NB4 (cell line): Measurements from ENCODE around the gene SHISA8.

ENCODE experiments used
- MYC ChIP-seq: IDR thresholded peaks from 2 replicates; pipeline ENCODE4 v1.6.1; 2011; ENCODE audit warnings: low read depth, low read length
- POLR2A ChIP-seq: IDR thresholded peaks from 2 replicates; pipeline ENCODE4 v1.6.1; 2011; ENCODE audit warnings: mild to moderate bottlenecking; ENCODE audit not compliant: insufficient read length; ENCODE audit errors: extremely low read depth
- TF ChIP-seq, protein P1 (sequence below): IDR thresholded peaks from one replicate; pipeline ENCODE4 v1.5.1; 2012; ENCODE audit warnings: low read depth, low read length
- TF ChIP-seq, protein P2 (sequence below): IDR thresholded peaks from 2 replicates; pipeline ENCODE4 v1.6.1; 2011; ENCODE audit warnings: low read depth, low read length

DNA sequence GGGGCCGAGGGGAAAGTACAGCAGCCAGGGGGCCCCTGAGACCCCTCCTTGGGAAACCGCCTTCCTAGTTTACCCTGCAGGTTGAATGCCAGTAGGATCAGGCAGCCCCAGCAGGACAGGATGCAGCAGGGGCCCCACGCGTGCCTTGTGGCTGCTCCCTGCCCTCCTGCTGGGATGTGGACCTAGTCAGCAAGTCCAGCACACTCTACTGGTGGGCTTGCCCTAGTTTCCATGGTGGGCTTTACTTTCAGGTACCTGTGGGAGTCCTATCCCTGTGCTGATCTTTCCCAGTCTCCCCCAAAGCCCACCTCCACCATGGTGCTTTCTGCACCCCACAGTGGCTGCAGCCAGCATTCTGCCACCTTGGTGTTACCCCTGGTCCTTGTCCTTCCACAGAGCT is 22.2 kb downstream of the SHISA8 start:
- TF ChIP-seq, protein P1, sequence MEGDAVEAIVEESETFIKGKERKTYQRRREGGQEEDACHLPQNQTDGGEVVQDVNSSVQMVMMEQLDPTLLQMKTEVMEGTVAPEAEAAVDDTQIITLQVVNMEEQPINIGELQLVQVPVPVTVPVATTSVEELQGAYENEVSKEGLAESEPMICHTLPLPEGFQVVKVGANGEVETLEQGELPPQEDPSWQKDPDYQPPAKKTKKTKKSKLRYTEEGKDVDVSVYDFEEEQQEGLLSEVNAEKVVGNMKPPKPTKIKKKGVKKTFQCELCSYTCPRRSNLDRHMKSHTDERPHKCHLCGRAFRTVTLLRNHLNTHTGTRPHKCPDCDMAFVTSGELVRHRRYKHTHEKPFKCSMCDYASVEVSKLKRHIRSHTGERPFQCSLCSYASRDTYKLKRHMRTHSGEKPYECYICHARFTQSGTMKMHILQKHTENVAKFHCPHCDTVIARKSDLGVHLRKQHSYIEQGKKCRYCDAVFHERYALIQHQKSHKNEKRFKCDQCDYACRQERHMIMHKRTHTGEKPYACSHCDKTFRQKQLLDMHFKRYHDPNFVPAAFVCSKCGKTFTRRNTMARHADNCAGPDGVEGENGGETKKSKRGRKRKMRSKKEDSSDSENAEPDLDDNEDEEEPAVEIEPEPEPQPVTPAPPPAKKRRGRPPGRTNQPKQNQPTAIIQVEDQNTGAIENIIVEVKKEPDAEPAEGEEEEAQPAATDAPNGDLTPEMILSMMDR: no peak
- TF ChIP-seq POLR2A (no peak), MYC (no peak)
- TF ChIP-seq, protein P2, sequence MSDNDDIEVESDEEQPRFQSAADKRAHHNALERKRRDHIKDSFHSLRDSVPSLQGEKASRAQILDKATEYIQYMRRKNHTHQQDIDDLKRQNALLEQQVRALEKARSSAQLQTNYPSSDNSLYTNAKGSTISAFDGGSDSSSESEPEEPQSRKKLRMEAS: no peak
